GM12864 (cell line): ENCODE results near the gene CDC40.

ENCODE experiments used
- DNase-seq: peaks from one replicate; pipeline ENCODE4 v3.0.0-alpha.2; 2011; ENCODE audit warnings: low read depth
- H3K4me3 ChIP-seq: 2 replicates; pipeline ENCODE4 v1.5.1; 2011; ENCODE audit warnings: mild to moderate bottlenecking, low read depth, low read length, control low read depth
- TF ChIP-seq, protein P1 (sequence below): IDR thresholded peaks from 2 replicates; pipeline ENCODE4 v1.5.1; 2011; ENCODE audit warnings: low read depth, mild to moderate bottlenecking, moderate library complexity, low read length, control low read depth, inconsistent platforms; ENCODE audit errors: missing control alignments

The CDC40 gene

GRCh38 chr6:110185879-110186278 is 5.7 kb downstream of the CDC40 start:
- no peak for DNase-seq
- TF ChIP-seq, protein P1, sequence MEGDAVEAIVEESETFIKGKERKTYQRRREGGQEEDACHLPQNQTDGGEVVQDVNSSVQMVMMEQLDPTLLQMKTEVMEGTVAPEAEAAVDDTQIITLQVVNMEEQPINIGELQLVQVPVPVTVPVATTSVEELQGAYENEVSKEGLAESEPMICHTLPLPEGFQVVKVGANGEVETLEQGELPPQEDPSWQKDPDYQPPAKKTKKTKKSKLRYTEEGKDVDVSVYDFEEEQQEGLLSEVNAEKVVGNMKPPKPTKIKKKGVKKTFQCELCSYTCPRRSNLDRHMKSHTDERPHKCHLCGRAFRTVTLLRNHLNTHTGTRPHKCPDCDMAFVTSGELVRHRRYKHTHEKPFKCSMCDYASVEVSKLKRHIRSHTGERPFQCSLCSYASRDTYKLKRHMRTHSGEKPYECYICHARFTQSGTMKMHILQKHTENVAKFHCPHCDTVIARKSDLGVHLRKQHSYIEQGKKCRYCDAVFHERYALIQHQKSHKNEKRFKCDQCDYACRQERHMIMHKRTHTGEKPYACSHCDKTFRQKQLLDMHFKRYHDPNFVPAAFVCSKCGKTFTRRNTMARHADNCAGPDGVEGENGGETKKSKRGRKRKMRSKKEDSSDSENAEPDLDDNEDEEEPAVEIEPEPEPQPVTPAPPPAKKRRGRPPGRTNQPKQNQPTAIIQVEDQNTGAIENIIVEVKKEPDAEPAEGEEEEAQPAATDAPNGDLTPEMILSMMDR = no peak
- no peak overlapping the region; the same call in 1 of the 2 replicates for H3K4me3 ChIP-seq

- TF ChIP-seq, protein P1 = no peak
- no peak overlapping the region for H3K4me3 ChIP-seq
- DNase-seq = no peak
Measured at GRCh38 chr6:110188791-110189190, 8.6 kb downstream of the CDC40 start.

- no peak for DNase-seq
- no peak overlapping the region for H3K4me3 ChIP-seq
Measured at GRCh38 chr6:110190726-110191125, 10.5 kb downstream of the CDC40 start.

GRCh38 chr6:110191477-110191876 is 11.2 kb downstream of the CDC40 start:
- no peak for DNase-seq
- TF ChIP-seq, protein P1 = no peak
- no peak overlapping the region for H3K4me3 ChIP-seq

More at GRCh38 chr6:110190726-110191125, 10.5 kb downstream of the CDC40 start:
- TF ChIP-seq, protein P1 = no peak

DNA sequence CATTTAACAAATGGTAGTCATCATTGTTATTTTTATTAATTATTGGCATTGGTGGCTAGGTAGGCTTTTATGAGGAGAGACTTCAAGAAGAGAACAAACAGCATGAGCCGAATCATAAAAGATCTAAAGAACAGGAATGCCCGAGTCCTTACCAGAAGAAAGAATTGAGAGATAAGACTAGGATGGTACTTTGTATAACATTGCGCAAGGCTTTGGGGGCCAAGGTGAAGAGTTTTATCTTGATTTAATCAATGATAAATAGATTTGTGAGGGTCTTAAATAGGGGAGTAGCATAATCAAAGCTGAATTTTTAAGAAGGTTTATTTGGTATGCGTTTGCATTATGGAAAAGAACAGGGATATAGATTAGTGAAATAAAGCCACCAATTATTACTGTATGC is 15.4 kb downstream of the CDC40 start:
- TF ChIP-seq, protein P1 = no peak
- DNase-seq = no peak
- no peak overlapping the region for H3K4me3 ChIP-seq

DNA sequence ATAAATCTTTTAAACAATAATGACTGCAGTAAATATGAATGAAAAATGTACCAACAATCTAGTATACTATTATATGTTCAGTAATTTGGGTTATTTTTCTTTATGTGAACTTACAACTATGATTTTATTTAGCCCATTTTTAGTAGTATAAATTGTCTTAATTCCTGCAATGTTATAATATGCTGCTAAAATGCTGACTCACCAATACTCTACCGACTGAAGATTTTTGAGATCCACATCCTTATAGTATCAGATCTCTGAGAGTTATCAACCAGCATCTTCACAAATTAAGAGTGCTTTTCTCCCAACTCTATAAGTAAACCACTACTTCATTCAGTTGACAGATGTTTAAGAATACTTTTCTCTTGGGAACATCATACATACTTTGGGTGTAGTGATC is 16.6 kb downstream of the CDC40 start:
- TF ChIP-seq, protein P1 = no peak
- no peak for DNase-seq
- H3K4me3 ChIP-seq = no peak overlapping the region

- TF ChIP-seq, protein P1 = no peak
- H3K4me3 ChIP-seq = no peak overlapping the region
- no peak for DNase-seq
Measured at GRCh38 chr6:110198561-110198960, 18.3 kb downstream of the CDC40 start.
